ENCODE data around the gene CD160. TPM values are rescaled to one million over a fixed set of nuclear protein-coding genes. Genes with fewer than 3 reads are reported as not detected.
A peak's percentile ranks its signal among the peaks of the same experiment; 100 is the strongest.
"Not testable (repeated sequence)": the region's sequence is repeated elsewhere in the genome, so short reads cannot be mapped to it uniquely, and the experiment has no call there.

The CD160 gene
- total RNA-seq, 1 donor, result not detected

GRCh38 chr1:145720556-145720877 is 1.2 kb downstream of the CD160 start:
- DNase-seq (ENCODE audit: insufficient read length, low spot score, missing footprints), result peak; percentile 90
- peak overlapping the region; percentile 97 for H3K4me2 ChIP-seq (ENCODE audit: insufficient read depth, low read length)
- H3K4me3 ChIP-seq (ENCODE audit: insufficient read depth, low read length), result peak overlapping the region; percentile 72
- no peaks in the 10 kb centered on the region for H3K36me3 ChIP-seq (ENCODE audit: insufficient read depth, low read length)
- H3K27ac ChIP-seq (ENCODE audit: low read depth, low read length), result peak overlapping the region; percentile 81
- H3K79me2 ChIP-seq (ENCODE audit: insufficient read depth, low read length), result no peaks in the 10 kb centered on the region
- H2AFZ ChIP-seq (ENCODE audit: low read length), result peak overlapping the region; percentile 89
- TF ChIP-seq CTCF (IDR thresholded peaks at IDR 0.05; ENCODE audit: extremely low read depth, low read depth, low read length), result no peak
- H3K27me3 ChIP-seq (ENCODE audit: insufficient read depth, low read length), result no peaks in the 10 kb centered on the region
- no peaks in the 10 kb centered on the region for H4K20me1 ChIP-seq (ENCODE audit: insufficient read depth, low read length)
- H3K4me1 ChIP-seq (ENCODE audit: insufficient read depth, low read length), result peaks cover 21% of the 10 kb centered on the region
- no peaks in the 10 kb centered on the region for H3K9me3 ChIP-seq (ENCODE audit: low read depth, low read length)

- peak overlapping the region; percentile 97 for H3K4me2 ChIP-seq (ENCODE audit: insufficient read depth, low read length)
- no peaks in the 10 kb centered on the region for H3K36me3 ChIP-seq (ENCODE audit: insufficient read depth, low read length)
- H3K79me2 ChIP-seq (ENCODE audit: insufficient read depth, low read length), result no peaks in the 10 kb centered on the region
- H3K9me3 ChIP-seq (ENCODE audit: low read depth, low read length), result no peaks in the 10 kb centered on the region
- peak; percentile 79 for TF ChIP-seq CTCF (IDR thresholded peaks at IDR 0.05; ENCODE audit: extremely low read depth, low read depth, low read length)
- H2AFZ ChIP-seq (ENCODE audit: low read length), result peak overlapping the region; percentile 89
- H3K27ac ChIP-seq (ENCODE audit: low read depth, low read length), result peak overlapping the region; percentile 81
- peak; percentile 79 for DNase-seq (ENCODE audit: insufficient read length, low spot score, missing footprints)
- H3K27me3 ChIP-seq (ENCODE audit: insufficient read depth, low read length), result no peaks in the 10 kb centered on the region
- peaks cover 21% of the 10 kb centered on the region for H3K4me1 ChIP-seq (ENCODE audit: insufficient read depth, low read length)
- H3K4me3 ChIP-seq (ENCODE audit: insufficient read depth, low read length), result peak overlapping the region; percentile 72
- no peaks in the 10 kb centered on the region for H4K20me1 ChIP-seq (ENCODE audit: insufficient read depth, low read length)
These were observed 1.8 kb downstream of the CD160 start for GRCh38 chr1:145720878-145721671.

DNA sequence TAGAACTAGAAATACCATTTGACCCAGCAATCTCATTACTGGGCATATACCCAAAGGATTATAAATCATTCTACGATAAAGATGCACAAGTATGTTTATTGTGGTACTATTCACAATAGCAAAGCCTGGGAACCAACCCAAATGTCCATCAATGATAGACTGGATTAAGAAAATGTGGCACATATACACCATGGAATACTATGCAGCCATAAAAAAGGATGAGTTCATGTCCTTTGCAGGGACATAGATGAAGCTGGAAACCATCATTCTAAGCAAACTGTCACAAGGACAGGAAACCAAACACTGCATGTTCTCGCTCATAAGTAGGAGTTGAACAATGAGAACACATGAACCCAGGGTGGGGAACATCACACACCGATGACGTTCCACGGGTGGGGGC is 6.9 kb downstream of the CD160 start:
- H3K4me2 ChIP-seq (ENCODE audit: insufficient read depth, low read length); H3K27me3 ChIP-seq (ENCODE audit: insufficient read depth, low read length); H3K36me3 ChIP-seq (ENCODE audit: insufficient read depth, low read length); H3K4me3 ChIP-seq (ENCODE audit: insufficient read depth, low read length); DNase-seq (ENCODE audit: insufficient read length, low spot score, missing footprints); H3K27ac ChIP-seq (ENCODE audit: low read depth, low read length); H3K9me3 ChIP-seq (ENCODE audit: low read depth, low read length); H4K20me1 ChIP-seq (ENCODE audit: insufficient read depth, low read length); H2AFZ ChIP-seq (ENCODE audit: low read length); H3K79me2 ChIP-seq (ENCODE audit: insufficient read depth, low read length): not testable (repeated sequence)
- H3K4me1 ChIP-seq (ENCODE audit: insufficient read depth, low read length), result peaks cover 19% of the 10 kb centered on the region

GRCh38 chr1:145729196-145729595 is 9.9 kb downstream of the CD160 start:
- Histone ChIP-seq H3K79me2 (ENCODE audit: insufficient read depth, low read length) (no peaks in the 10 kb centered on the region), H2AFZ (ENCODE audit: low read length) (no peak overlapping the region), H3K4me1 (ENCODE audit: insufficient read depth, low read length) (peaks cover 19% of the 10 kb centered on the region), H4K20me1 (ENCODE audit: insufficient read depth, low read length) (no peaks in the 10 kb centered on the region), H3K27me3 (ENCODE audit: insufficient read depth, low read length) (no peaks in the 10 kb centered on the region), H3K4me3 (ENCODE audit: insufficient read depth, low read length) (no peak overlapping the region), H3K9me3 (ENCODE audit: low read depth, low read length) (no peaks in the 10 kb centered on the region), H3K36me3 (ENCODE audit: insufficient read depth, low read length) (no peaks in the 10 kb centered on the region), H3K27ac (ENCODE audit: low read depth, low read length) (peak overlapping the region; percentile 23), H3K4me2 (ENCODE audit: insufficient read depth, low read length) (peak overlapping the region; percentile 51)
- no peak for TF ChIP-seq CTCF (IDR thresholded peaks at IDR 0.05; ENCODE audit: extremely low read depth, low read depth, low read length)
- DNase-seq (ENCODE audit: insufficient read length, low spot score, missing footprints), result no peak
